GM21423 (cell line): ENCODE data around the gene CACNA2D4.
"Not testable (repeated sequence)": the region's sequence is repeated elsewhere in the genome, so short reads cannot be mapped to it uniquely, and the experiment has no call there.

Source experiments
- ATAC-seq: cut with Tn5 transposase; IDR thresholded peaks from one replicate; pipeline ENCODE4 v1.9.1; 2021; ENCODE audit warnings: mild to moderate bottlenecking, moderate library complexity; ENCODE audit not compliant: unreplicated experiment

CACNA2D4 gene

GRCh38 chr12:1820191-1820895, 98.1 kb downstream of the CACNA2D4 start, which contains the start of gene LRTM2:
LRTM2 (plus strand) TSS chr12:1820565; CDS start chr12:1828149, 7,584 bp downstream.
- no peak for ATAC-seq

DNA sequence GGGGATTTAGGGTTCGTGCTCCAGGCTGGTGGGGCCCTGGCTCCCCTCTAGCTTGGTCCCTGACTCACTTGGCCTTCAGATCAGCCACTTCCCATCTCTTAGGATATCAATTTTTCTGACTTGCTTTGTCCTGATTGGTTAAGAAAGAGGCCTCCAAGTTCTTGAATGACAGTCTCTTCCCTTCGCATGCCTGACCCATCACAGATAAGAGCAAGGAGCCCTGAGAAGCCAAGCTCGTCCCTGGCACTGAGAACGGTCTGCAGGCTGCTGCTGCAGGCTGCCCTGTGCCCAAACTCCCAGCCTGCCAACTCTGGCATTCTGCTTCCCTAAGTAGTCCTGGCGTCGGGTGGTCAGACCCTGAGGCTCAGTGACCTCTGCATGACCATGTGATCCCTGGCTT, 98.9 kb downstream of the CACNA2D4 start:
- ATAC-seq, result no peak

DNA sequence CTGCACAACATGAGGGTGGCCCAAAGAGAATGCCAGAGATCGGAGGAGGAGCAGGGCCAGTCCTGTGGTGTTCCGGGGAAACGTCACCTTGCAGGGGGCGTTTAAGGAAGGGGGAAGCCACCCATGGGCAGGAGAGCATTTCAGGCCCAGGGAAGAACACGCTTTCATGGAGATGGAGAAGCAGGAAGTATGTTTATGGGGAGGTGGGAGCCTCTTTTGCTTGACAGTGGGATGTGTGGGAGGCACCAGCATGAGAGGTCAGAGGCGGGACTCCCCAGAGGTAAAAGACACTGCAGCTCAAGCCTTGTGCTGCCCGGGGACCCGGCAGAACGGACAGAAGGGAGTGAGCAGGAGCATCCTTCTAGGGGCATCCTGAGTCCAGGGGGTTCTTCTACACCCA, 99.4 kb downstream of the CACNA2D4 start:
- no peak for ATAC-seq

DNA sequence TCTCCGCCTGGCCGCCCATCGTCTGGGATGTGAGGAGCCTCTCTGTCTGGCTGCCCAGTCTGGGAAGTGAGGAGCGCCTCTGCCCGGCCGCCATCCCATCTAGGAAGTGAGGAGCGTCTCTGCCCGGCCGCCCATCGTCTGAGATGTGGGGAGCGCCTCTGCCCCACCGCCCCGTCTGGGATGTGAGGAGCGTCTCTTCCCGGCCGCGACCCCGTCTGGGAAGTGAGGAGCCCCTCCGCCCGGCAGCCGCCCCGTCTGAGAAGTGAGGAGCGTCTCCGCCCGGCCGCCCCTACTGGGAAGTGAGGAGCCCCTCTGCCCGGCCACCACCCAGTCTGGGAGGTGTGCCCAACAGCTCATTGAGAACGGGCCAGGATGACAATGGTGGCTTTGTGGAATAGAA, 100.5 kb downstream of the CACNA2D4 start:
- not testable (repeated sequence) for ATAC-seq

GRCh38 chr12:1816730-1817348, 101.6 kb downstream of the CACNA2D4 start:
- ATAC-seq, result no peak

DNA sequence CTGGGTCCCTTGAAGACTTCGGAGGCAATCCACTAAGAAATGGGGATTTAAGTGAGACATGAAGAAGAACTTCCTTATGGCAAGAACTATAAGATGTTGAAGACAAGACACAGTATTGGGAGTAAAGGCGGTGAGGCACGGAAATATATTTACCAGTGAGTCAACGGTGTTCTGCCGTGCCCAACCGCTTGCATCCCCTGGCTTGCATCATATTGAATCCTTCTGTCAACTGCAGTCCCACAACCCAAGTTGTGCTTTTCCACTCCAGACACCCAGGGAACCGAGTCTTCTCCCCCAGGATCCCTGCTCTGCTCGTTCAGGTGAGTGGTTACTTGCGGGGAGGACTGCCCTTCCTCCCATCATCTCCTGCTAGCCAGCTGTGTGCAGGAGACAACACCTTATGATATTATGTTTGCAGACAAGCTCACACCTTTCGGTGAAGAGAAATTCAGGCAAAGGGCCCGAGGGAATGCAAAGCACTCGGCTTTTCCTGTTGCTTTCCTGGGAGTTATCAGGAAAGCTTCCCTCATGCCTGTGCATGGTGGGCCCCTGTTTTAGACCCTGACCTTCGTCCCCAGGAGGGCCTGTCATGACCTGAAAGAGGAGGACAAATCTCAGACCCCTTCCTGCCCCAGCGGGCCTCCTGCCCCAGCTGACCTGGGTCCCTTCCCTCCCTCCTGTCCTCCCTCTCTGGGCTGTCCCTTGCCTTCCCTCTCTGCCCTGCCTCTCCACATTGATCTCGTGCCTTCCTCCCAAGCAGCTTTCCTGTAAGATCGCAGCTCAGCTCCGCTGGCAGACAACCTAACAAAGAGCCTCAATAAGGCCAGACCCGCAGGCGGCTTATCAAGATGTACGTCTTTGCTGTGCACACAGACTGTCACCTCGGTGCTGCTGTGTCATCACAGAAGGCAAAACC, 102.4 kb downstream of the CACNA2D4 start:
- no peak for ATAC-seq

DNA sequence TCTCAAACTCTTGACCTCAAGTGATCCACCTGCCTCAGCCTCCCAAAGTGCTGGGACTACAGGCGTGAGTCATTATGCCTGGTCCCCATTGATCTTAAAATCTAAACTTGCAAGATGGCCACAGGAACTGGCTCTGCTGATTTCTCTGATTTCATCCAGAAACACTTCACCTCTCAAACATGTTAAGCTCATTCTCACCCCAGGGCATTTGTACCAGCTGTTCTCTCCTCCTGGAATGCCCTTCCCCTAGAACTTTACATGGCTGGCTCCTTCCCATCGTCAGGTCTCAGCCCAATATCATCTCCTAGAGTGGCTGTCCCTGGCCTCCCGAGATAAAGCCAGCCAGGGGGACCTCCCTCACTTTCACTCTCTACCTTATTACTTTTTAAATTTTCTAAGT, 103.3 kb downstream of the CACNA2D4 start:
- no peak for ATAC-seq

- ATAC-seq, result no peak
Observed at GRCh38 chr12:1814266-1814665, 104.2 kb downstream of the CACNA2D4 start.

GRCh38 chr12:1812650-1813302, 105.7 kb downstream of the CACNA2D4 start:
- no peak for ATAC-seq

DNA sequence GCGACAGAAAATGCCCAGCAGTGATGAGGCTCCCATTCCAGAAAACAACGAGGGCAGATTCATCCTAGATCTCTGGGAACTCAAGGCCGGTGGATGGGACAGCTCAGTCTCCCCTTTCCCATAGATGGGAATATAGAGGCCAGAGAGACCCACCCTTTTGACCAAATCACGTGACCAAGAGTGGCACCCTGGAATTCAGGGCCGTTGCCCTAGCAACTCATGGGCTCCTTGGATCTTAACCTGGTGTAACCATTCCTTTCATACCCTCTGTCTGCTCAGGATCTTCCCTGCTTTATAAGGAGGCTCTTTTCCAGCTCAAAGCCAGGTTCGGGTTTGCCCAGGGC, 106.5 kb downstream of the CACNA2D4 start:
- no peak for ATAC-seq

- ATAC-seq, result no peak
Observed at GRCh38 chr12:1811281-1811947, 107.0 kb downstream of the CACNA2D4 start.

- no peak for ATAC-seq
Observed at GRCh38 chr12:1810931-1811280, 107.5 kb downstream of the CACNA2D4 start.

- no peak for ATAC-seq
Observed at GRCh38 chr12:1810201-1810930, 108.1 kb downstream of the CACNA2D4 start.

DNA sequence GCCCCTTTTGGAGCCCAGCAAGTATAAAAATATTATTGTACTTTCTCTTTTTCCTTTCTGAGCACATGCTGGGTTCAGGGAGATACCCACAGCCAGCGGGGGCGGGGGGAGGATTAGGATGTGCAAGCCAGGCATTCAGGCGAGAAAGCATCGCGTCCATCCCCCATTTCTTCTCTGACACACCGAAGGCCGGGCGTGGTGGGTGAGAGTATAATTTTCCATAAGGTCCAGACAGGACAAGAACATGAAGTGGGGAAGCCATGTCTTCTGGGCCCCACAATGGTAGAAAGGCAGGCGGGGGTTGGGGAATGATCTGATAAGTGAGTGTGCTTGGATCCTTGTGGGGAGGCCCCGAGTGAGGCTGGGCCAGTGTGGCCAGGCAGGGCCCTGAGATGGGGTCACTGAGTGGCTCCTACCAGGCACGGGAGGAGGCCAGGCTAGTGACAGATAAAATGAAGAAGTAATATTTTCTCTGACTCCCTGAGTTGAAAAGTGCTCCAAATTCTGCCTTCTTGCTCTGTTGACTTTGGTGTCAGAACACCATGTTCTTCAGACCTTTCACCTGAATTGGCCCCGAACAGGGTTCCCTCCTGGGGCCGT, 108.8 kb downstream of the CACNA2D4 start:
- no peak for ATAC-seq

GRCh38 chr12:1808798-1809480, 109.5 kb downstream of the CACNA2D4 start:
- no peak for ATAC-seq

DNA sequence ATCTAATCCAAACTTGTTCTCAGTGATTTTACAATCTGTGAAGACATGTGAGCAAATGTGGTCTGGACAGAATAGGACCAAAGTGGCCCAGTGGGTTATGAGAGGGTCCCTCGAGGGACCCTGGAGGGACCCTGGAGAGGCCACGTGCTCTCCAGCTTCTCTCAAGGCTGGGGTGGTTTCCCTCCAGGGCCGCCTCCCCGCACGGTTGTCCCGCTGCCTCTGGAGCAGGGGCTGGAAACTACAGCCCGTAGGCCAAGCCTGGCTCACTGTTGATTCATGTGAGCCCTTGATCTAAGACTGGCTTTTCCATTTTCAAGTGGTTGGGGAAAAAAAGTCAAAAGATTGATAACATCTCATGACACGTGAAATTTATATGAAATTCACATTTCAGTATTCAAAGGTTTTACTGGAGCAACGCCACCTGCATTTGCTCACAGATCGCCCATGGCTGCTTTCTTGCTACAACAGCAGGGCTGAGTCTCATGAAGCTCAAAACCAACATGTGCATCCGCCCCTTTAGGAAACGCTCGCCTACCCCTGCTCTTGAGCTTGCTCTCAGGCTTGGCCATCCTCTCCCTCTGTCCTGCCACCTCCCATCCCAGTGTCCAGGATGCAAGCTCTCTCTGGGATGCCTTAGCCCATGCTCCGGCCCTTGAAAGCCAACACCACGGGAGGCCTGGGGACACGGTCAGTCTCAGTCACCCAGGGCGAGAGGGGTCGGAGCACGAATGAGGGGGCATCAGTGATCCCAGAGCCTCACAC, 110.2 kb downstream of the CACNA2D4 start:
- no peak for ATAC-seq

DNA sequence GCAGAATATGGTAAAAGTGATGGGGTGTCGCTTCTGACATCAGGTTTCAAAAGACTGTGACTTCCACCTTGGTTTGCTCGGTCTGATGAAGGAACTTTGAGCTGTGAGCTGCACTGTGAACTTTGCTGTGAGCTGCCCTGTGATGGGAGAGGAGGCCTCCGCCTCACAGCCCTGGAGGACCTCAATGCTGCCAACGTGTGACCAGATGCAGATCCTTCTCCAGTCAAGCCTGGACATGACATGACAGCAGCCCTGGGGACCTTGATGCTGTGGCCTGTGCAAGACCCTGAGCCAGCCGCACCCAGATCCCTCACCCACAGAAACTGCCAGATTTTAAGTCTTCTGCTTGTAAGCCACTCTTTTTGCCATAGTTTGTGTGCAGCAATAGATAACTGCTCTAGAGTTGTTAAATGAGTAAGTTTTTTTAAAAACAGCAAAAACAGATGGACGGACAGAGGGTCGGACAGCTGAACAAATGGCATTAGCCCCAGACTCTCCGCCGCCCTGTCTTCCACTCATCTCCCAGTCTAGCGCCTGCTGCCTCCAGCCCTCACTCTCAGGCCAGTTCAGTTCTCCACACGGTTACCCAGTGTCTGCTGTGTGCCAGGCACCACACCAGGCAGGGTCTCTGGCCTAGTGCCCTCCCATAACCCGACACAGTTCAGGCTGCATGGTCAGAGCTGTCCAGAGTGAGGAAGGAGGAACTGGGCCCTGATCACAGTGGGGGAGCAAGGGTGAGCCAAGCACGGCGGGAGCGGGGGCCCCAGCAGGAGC, 111.2 kb downstream of the CACNA2D4 start:
- ATAC-seq, result no peak
